Body of pancreas (tissue), 4 donors: Measurements from ENCODE around the gene ZFAND3. TPM values are rescaled to one million over a fixed set of nuclear protein-coding genes. Genes with fewer than 3 reads are reported as not detected.

Experiments used
- ATAC-seq: fragments of 150-250 bp; one replicate; pipeline ENCODE4 v1.9.1; 2016
- DNase-seq, 4 donors: peaks; one replicate each; pipeline ENCODE4 v3.0.0-alpha.2; 2019
- H3K27ac ChIP-seq, 4 donors: fragments of 200-600 bp; sonication (generic); 1 replicate in 3 of 4; 2 replicates in 1 of 4; pipeline versions ENCODE4 v1.5.1 to v1.6.1; 2016 to 2019; ENCODE audit warnings: mild to moderate bottlenecking in 1 of 4, mixed read lengths in 1 of 4, moderate library complexity in 1 of 4
- H3K27me3 ChIP-seq, 2 donors: fragments of 200-600 bp; sonication (generic); one replicate each; pipeline ENCODE4 v1.6.0; 2016; ENCODE audit warnings: mild to moderate bottlenecking in 1 of 2
- H3K36me3 ChIP-seq, 2 donors: fragments of 200-600 bp; sonication (generic); replicated peaks in 1 of 2; 2 replicates each; pipeline ENCODE4 v1.5.1; 2016; ENCODE audit warnings: low read depth in 2 of 2; ENCODE audit not compliant: insufficient read depth in 1 of 2
- H3K4me1 ChIP-seq: fragments of 200-600 bp; sonication (generic); one replicate; pipeline ENCODE4 v1.6.0; 2016
- H3K4me3 ChIP-seq, 2 donors: fragments of 200-600 bp; sonication (generic); 1 replicate in 1 of 2; 2 replicates in 1 of 2; pipeline ENCODE4 v1.5.1; 2016 to 2019
- H3K9me3 ChIP-seq, 3 donors: fragments of 200-600 bp; sonication (generic); 1 replicate in 2 of 3; 2 replicates in 1 of 3; pipeline ENCODE4 v1.5.1; 2016
- POLR2A ChIP-seq, 3 donors: fragments of 450-650 bp; IDR thresholded peaks; one replicate each; pipeline ENCODE4 v1.6.1; 2016; ENCODE audit warnings: antibody characterized with exemption in 3 of 3, mild to moderate bottlenecking in 2 of 3
- WGBS, 2 donors: methylation state at CpG; one replicate each; pipeline ENCODE4 v1.1.5; 2017; 5-methylcytosine and 5-hydroxymethylcytosine counted together
- intact Hi-C: fragments of 100-400 bp; cut with DNase I; formaldehyde crosslinking; loops from one replicate; pipeline ENCODE4 v1.15.1; 2023
- total RNA-seq, 2 donors: library from RNA; depleted of rRNA; stranded (reverse); fragments of >200 nt; gene quantifications; one replicate each; pipeline ENCODE4 v1.1.0, GENCODE V29; 2016
- TF ChIP-seq, protein P1 (sequence below), 7 experiments: fragments of 450-650 bp in 4 of 7; fragments of 200-600 bp in 3 of 7; sonication (generic) in 3 of 7; IDR thresholded peaks; one replicate each; pipeline ENCODE4 v1.5.1; 2016 to 2019; ENCODE audit warnings: antibody characterized with exemption in 7 of 7

The ZFAND3 gene
- total RNA-seq, 2 donors from 2014 or later: 20.8 to 27.0 TPM

DNA sequence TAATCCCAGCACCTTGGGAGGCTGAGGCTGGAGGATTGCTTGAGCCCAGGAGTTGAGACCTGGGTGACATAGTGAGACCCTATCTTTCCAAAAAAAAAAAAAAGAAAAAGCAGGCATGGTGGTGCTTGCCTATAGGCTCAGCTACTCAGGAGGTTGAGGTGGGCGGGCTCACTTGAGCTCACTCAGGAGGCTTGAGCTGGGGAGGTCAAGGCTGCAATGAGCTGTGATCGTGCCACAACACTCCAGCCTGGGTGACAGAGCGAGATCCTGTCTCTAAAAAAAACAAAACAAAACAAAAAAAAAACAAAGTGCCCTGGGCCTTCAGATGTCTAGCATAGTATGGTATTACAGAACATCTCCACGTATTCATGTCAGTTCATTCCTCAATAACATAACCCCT lies 42.9 kb downstream of the ZFAND3 start:
- DNase-seq (no peak), ATAC-seq (no peak)
- Histone ChIP-seq H3K4me1 (peaks cover 32% of the 10 kb centered on the region), H3K4me3 (no peak overlapping the region), H3K36me3 (no peaks in the 10 kb centered on the region), H3K27ac (no peak overlapping the region), H3K27me3 (no peaks in the 10 kb centered on the region), H3K9me3 (no peaks in the 10 kb centered on the region)
- WGBS, 2 donors: 77 to 83% methylated on average over 4 of the region's 4 CpGs
- intact Hi-C loops: no loop called here
- TF ChIP-seq, protein P1, sequence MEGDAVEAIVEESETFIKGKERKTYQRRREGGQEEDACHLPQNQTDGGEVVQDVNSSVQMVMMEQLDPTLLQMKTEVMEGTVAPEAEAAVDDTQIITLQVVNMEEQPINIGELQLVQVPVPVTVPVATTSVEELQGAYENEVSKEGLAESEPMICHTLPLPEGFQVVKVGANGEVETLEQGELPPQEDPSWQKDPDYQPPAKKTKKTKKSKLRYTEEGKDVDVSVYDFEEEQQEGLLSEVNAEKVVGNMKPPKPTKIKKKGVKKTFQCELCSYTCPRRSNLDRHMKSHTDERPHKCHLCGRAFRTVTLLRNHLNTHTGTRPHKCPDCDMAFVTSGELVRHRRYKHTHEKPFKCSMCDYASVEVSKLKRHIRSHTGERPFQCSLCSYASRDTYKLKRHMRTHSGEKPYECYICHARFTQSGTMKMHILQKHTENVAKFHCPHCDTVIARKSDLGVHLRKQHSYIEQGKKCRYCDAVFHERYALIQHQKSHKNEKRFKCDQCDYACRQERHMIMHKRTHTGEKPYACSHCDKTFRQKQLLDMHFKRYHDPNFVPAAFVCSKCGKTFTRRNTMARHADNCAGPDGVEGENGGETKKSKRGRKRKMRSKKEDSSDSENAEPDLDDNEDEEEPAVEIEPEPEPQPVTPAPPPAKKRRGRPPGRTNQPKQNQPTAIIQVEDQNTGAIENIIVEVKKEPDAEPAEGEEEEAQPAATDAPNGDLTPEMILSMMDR (IDR thresholded peaks at IDR 0.05): no peak
- no peak for TF ChIP-seq POLR2A (IDR thresholded peaks at IDR 0.05)

DNA sequence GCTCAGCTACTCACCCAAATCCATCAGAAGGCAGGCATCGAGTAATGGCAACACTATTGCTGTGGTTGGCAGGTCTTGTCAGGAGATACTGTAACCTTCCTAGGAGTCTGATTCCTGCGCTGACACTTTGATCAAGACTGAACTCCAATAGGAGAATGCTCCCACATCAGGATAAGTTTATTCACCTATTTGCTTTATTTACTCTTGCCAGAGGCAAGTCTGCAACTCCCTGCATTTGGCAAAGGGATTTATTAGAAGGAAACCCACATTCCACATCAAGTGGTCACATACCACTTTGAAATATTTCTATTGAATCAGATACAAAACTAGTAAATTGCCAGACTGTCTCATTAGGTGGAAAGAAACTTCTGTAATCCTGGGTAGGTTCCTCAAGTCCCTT lies 43.5 kb downstream of the ZFAND3 start:
- no peak overlapping the region for H3K27ac ChIP-seq
- intact Hi-C loops: no loop called here
- no peak overlapping the region for H3K4me3 ChIP-seq
- H3K27me3 ChIP-seq: no peaks in the 10 kb centered on the region
- whole genome bisulfite sequencing, 2 donors: 67 to 75% methylated on average over 2 of the region's 2 CpGs
- TF ChIP-seq POLR2A (IDR thresholded peaks at IDR 0.05): no peak
- ATAC-seq (no peak), DNase-seq (no peak)
- H3K9me3 ChIP-seq: no peaks in the 10 kb centered on the region
- peaks cover 33% of the 10 kb centered on the region for H3K4me1 ChIP-seq
- no peaks in the 10 kb centered on the region for H3K36me3 ChIP-seq

DNA sequence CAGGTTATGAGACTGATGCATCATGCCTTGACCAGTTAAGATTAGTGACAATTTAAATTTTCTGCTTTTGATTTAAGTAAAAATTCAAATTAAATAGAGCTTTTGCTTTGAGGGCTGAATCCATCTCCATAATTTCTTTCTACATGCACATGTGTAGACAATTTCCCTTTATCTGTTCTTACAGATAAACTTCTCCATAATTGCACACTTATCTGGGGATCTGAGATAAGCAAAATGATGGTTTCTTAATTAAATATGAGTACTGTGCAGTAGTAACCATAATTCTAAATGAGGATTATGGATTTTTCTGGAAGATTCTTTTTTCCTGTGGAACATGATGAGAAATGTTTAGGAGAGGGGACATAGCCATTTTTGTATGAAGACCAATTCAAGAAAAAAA lies 44.7 kb downstream of the ZFAND3 start:
- Histone ChIP-seq H3K4me1 (peaks cover 20% of the 10 kb centered on the region), H3K4me3 (no peak overlapping the region), H3K27me3 (no peaks in the 10 kb centered on the region), H3K9me3 (no peaks in the 10 kb centered on the region), H3K27ac (no peak overlapping the region), H3K36me3 (no peaks in the 10 kb centered on the region)
- intact Hi-C loops: no loop called here
- no peak for DNase-seq
- ATAC-seq: no peak
- TF ChIP-seq, protein P1 (IDR thresholded peaks at IDR 0.05): no peak
- no peak for TF ChIP-seq POLR2A (IDR thresholded peaks at IDR 0.05)

- no peak for DNase-seq
- no peaks in the 10 kb centered on the region for H3K27me3 ChIP-seq
- ATAC-seq: no peak
- no peaks in the 10 kb centered on the region for H3K9me3 ChIP-seq
- H3K36me3 ChIP-seq: no peaks in the 10 kb centered on the region
- H3K27ac ChIP-seq: no peak overlapping the region
- H3K4me1 ChIP-seq: peaks cover 16% of the 10 kb centered on the region
- 84 to 92% methylated on average over 5 of the region's 5 CpGs for WGBS, 2 donors
- TF ChIP-seq POLR2A (IDR thresholded peaks at IDR 0.05): no peak
- TF ChIP-seq, protein P1 (IDR thresholded peaks at IDR 0.05): no peak
- intact Hi-C loops: no loop called here
- H3K4me3 ChIP-seq: no peak overlapping the region
Measured at GRCh38 chr6:37865504-37865903, 46.0 kb downstream of the ZFAND3 start.

GRCh38 chr6:37866590-37867507 lies 47.3 kb downstream of the ZFAND3 start:
- DNase-seq: no peak
- TF ChIP-seq POLR2A (IDR thresholded peaks at IDR 0.05): no peak
- TF ChIP-seq, protein P1 (IDR thresholded peaks at IDR 0.05): no peak
- intact Hi-C loops: no loop called here
- Histone ChIP-seq H3K27ac (no peak overlapping the region), H3K36me3 (no peaks in the 10 kb centered on the region), H3K4me3 (no peak overlapping the region), H3K4me1 (peaks cover 16% of the 10 kb centered on the region), H3K9me3 (no peaks in the 10 kb centered on the region), H3K27me3 (no peaks in the 10 kb centered on the region)
- ATAC-seq: no peak
- 77 to 83% methylated on average over 6 of the region's 6 CpGs for WGBS, 2 donors
